Renal cortex interstitium (tissue), 11 donors: ENCODE measurements around the gene MRPS24. TPM values are rescaled to one million over a fixed set of nuclear protein-coding genes. Genes with fewer than 3 reads are reported as not detected.
"Not testable (repeated sequence)": the region's sequence is repeated elsewhere in the genome, so short reads cannot be mapped to it uniquely, and the experiment has no call there.

Source experiments
- DNase-seq, 11 donors: peaks; one replicate each; pipeline ENCODE4 v3.0.0-alpha.2; 2013; ENCODE audit warnings: low read depth in 9 of 11, low spot score in 4 of 11; ENCODE audit errors: extremely low read depth in 1 of 11
- polyA plus RNA-seq, 3 donors: library from polyadenylated mRNA; unstranded; fragments of 120-200 nt; gene quantifications; one replicate each; pipeline ENCODE4 v1.2.1, GENCODE V29; 2013; ENCODE audit not compliant: insufficient read length in 3 of 3

The MRPS24 gene
- polyA plus RNA-seq, 3 donors = 65.3 to 88.8 (median 87.6) TPM

DNA sequence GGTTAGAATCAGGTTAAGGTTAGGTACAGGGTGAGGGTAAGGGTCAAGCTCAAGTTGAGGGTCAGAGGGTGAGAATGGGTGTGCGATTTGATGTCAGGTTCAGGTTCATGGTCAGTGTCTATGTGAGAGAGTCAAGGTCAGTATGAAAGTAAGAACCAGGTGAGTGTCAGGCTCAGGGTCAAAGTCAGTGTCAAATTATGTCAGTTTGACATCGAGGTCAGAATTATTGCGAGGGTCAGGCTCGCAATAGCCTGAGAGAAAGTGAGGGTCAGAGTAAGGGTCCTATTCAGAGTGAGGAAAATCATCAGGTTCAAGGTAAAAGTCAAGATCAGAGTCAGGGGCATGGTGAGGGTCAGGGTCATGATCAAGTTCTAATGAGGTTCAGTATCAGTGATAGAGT is 13.0 kb downstream of the MRPS24 start:
- DNase-seq = no peak

DNA sequence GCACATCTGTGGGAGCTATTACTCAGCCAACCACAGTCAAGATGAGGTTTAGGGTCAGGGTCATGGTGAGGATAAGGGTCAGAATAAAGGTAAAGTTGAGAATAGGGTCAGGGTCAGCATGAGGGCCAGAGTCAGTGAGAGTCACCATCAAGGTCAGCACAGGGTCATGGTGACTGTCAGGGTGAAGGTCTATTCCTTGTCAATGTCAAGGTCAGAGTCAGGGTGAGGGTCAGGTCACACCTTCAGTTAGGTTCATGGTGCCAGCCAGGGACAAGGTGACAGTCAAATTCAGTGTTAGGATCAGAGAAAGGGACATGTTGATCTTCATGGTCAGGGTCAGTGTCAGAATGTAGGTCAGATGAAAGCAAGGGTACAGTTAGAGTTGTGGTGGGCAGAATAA is 14.1 kb downstream of the MRPS24 start:
- no peak for DNase-seq

DNA sequence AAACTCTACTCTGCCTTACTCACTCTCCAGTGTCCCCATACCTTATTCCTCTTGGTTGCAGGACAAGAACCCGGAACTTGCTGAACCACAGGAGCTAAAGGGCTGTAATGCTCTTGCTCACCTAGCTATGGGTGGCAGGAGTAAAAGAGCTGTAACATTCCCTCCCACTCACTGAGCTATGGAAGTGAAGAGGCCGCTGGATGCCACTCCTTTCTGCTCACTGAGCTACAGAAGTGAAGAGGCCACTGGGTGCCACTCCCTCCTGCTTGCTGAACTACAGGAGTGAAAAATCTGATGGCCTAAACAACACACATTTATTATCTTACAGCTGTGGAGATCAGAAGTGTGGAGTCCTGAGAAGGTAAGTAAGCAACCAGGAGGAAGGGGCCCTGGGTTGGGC is 17.5 kb downstream of the MRPS24 start:
- DNase-seq = no peak

DNA sequence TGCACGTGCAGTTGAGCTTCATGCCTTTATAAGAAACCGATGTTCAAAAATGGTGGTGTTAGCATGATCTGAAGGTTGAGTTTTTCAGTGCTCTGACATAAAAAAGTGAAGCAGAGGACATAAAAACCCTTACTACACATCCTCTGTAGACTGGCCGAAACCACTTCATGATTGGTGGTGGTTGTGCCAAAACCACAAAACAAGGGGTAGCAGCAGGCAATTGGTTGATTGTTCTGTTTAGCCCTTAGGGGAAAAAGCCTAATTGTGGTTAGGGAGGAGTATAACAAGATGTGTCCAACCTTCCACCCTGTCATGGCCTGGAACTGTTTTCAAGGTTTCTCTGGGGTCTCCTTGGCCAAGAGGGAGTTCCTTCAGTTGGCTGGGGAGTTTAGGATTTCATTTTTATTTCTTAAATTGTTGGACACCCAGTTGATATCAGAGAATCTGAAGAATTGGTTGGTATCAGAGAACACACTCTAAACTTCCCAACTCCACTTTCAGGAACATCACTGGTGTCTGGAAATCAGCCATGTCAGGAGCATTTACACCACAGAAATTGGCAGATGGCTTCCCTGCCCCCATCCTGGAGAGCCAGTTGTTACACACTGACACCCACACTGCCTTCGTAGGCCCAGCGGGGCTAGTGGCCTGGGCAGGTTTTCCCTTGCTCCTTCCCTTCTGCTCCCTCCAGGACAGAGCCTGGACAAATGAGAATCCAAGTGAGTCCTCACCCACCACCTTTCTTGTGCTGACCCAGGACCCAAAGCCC is 18.8 kb downstream of the MRPS24 start:
- DNase-seq = no peak

DNA sequence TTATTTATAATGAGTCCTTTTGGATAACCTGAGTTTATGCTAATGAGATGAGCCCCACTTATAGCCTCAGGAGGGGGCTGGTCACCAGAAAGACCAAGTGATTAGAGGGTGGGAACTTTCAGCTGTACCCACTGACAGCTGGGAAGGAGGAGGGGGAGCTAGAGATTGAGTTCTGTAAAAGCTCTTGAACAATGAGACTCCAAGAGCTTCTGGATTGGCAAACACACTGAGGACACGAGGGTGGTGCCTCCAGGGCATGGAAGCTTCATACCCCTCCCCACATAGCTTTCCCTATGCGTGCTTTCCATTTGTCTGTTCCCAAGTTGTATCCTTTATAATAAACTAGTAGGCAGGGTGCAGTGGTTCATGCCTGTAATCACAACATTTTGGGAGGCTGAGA is 20.3 kb downstream of the MRPS24 start:
- DNase-seq = no peak

DNA sequence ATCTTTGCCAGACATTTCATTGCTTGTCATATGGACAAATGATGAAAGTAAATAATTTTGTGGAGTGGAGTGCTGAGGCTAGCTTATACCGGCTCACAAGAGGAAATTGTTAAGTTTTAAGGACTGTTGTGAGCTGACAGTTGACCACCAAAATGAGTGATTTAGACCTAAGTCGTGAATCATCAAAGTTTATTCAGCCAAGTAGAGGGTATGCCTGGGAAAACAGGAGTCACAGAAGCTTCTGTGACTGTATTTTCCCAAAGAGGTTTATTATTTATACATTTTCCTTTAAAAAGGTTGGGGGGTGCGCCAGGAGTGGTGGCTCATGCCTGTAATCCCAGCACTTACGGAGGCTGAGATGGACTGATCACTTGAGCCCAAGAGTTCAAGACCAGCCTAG is 21.8 kb downstream of the MRPS24 start:
- DNase-seq = no peak

DNA sequence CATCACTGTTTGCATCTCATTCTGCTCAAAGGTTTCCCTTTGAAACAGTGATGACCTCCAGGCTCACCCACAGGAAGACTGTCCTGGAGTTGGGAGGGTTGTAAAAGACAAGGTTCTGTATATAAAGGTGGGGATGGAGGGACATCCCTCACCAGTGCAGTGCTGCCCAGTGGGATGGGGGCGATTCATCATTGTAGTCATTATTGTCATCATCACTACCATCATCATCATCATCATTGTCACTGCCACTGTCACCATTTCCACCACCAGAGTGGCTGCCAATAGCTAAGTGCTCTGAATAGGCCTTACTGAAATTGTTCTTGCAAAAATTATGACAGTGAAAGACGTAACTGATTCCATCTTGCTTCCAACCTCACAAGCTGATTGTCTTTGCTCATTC is 24.7 kb downstream of the MRPS24 start:
- DNase-seq = no peak

DNA sequence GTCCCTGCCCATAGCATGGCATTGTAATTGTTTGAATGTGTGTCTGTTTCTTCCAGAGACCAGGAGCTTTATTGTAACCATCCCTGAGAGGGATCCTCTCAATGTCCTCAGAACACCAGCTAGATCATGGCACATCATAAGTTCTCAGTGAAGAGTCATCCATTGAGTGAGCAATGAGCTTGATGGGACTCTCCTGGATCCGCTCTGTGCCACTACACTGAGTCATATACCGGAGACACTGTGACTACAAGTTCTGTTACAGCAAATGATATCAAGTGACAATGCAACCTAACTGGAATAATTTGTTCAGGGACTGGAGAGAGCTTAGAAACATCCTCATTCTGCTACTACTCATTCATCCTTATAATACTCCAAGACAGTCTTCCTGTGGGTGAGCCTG is 25.1 kb downstream of the MRPS24 start:
- DNase-seq = no peak

DNA sequence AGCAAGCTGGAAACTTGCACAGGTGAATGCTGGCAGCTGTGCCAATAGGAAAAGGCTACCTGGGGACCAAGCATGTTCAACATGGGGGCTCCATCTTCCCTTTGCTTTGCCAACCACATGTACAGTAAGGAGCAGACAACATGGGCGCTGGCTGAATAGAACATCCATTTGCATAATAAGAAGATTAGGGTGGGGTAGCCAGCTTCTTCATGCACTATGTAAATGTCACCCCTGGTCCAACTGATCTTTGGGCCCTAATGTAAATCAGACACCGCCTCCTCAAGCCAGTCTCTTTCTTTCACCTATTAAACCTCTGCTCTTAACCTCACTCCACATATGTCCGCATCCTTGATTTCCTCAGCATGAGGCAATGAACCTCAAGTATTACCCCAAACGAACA is 26.0 kb downstream of the MRPS24 start:
- DNase-seq = no peak

DNA sequence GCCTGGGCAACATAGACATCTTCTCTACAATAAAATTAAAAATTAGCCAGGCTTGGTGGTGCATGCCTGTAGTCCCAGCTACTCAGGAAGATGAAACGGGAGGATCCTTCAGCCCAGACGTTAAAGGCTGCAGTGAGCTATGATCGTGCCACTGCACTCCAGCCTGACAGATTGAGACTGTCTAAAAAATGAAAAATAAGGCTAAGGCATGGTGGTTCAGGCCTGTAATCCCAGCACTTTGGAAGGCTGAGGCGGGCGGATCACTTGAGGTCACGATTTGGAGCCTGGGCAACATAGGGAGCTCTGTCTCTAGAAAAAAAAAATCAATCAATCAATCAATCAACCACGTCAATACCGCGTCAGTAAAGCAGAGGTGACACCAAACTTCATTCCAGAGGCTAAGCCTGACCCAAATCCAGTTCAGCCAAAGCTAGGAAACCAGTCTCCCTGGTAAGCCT is 31.1 kb downstream of the MRPS24 start:
- DNase-seq = no peak

DNA sequence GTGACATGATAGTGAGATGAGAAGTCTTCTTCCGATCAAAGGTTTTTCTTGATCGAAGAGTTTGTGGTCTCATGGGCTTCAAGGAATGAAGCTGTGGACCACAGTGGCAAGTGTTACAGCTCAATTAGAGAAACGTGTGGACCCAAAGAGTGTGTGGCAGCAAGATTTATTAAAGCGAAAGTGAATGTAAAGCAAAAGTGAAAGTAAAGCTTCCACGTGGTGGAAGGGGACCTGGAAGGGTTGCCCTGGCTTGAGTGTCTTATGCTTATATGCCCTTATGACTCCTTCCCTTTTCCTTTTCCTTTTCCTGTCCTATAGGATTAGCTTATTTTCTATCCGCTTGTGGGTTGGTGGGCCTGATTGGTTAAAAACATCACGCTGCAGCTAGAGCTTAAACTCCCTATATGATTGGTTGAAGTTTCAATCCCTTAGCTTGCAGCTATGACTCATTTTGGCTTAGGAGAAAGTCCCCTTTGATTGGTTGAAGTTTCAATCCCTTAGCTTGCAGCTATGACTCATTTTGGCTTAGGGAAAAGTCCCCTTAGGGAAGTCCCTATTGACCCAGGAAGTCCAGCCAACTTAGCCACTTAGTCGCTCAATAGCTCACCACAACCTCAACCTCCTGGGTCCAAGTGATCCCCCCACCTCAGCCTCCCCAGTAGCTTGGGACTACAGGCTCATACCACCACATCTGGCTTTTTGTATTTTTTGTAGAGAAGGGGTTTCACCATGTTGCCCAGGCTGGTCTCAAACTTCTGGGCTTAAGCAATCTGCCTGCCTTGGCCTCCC is 34.7 kb downstream of the MRPS24 start:
- no peak for DNase-seq

DNA sequence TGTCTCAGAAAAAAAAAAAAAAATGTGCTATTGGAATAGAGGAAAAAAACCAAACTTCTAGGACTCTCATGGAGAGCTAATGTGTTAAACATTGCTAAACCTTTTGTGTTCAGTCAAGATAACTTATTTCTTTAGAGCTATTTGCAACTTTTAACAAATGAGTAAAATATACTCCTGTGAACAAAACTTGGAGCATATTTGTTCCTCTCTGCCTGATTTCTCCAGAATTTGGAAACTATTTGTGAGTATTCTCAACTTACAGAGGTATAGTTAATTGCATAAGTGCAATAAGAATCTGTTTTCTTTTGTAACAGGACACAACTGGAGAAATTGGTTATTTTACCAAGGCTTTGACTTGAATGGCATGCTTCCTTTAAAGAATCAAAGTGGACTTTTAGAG is 38.4 kb downstream of the MRPS24 start:
- DNase-seq = not testable (repeated sequence)

DNA sequence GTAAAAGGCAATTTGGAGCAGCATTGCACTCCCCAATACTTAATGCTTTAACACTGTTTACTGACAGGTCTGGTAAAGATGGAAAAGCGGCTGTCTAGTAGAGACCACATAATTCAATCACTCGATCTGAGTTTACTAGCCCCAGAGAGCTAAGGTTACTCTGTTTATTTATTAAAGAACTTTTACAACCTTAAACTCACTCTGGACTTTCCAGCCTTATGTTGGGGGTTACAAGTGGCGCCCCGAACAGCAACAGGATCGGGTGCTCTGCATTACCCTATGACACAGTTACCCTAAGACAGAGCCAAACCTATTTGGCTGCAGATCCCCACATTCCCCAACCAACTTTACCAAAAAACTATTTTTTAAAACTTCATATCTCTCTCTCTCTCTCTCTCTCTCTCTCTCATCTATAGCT is 43.9 kb downstream of the MRPS24 start:
- peak in 1 of 11 donors; percentile 17 for DNase-seq

DNA sequence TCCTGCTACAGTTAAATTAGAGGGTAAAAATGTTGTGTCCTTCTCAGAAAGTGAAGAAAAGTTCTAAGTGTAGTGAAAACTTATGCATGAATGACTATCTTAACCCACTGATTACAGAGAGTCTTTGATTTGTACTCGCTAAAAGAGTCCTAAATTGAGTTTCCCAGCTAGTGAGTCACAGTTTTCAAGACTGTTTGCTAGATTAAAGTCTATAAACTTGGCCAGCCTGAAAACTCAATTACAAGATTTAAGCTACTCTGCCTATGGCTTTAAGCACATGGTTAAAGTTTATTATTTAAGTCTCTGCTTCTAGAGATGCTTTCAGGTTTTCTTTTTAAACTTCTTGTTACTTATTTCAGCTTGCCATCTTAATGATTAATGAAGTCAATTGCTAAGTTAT is 44.4 kb downstream of the MRPS24 start:
- DNase-seq = peak in 1 of 11 donors; percentile 8

DNA sequence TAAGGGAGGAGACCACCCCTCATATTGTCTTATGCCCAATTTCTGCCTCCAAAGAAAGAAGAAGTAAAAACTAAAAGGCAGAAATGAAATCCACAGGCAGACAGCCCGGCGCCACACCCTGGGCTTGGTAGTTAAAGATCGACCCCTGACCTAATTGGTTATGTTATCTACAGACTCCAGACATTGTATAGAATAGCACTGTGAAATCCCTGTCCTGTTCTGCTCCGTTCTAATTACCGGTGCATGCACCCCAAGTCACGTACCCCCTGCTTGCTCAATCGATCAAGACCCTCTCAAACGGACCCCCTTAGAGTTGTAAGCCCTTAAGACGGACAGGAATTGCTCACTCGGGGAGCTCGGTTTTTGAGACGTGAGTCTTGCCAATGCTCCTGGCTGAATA is 44.8 kb downstream of the MRPS24 start:
- not testable (repeated sequence) for DNase-seq

DNA sequence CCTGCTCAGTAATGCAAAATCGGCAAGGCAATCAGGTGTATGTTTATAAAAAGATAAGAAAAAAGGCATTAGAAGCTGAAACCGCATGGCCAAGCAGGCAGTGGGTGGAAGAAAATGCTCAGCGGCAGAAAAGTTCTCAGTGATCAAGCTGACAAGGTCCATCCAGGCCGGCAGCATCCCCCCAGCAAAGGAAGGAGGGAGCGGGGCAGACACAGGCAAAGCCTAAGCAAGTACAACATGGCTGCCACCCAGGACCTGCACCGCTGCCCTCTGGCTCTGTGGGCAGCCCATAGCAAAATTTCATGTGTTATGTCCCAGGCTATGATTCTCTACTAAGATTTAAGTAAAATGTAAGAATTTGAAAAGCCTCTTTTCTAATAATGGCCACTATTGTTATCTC is 45.4 kb downstream of the MRPS24 start:
- DNase-seq = no peak

DNA sequence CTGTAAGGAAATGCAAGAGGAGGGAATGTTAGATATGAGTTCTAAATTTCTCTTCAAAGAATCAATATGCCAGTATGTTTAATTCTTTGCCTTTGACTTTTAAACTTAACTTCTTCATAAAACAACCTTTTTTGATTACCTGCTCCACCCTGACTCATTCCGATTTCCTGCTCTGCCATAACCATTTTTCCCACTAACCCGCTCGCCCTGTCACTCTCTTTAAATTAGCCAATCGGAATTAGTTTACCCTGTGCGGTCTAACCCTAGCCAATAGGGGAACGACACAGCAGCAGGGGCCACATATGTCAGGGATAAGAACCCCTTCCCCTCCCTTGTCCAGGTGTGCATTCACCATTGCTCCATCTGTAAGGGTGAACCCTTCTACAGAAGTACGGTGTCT is 45.9 kb downstream of the MRPS24 start:
- DNase-seq = not testable (repeated sequence)
